DOHH2 (cell line): ENCODE data around the gene NOS1.

Experiments used
- H3F3A ChIP-seq: fragments of 200-600 bp; sonication (generic), shearing (Covaris generic); 2 replicates; pipeline ENCODE4 v1.6.0; 2016; ENCODE audit warnings: antibody characterized with exemption, mild to moderate bottlenecking; ENCODE audit not compliant: control insufficient read depth, insufficient read depth
- H3K27ac ChIP-seq: fragments of 200-600 bp; sonication (generic); 2 replicates; pipeline ENCODE4 v1.5.1; 2014; ENCODE audit warnings: low read depth, mild to moderate bottlenecking, low read length, moderate library complexity
- H3K27me3 ChIP-seq: fragments of 200-600 bp; sonication (generic); 2 replicates; pipeline ENCODE4 v1.6.1; 2014; ENCODE audit warnings: mild to moderate bottlenecking, low read length, mixed read lengths; ENCODE audit not compliant: control insufficient read depth
- H3K36me3 ChIP-seq: fragments of 200-600 bp; sonication (generic); 2 replicates; pipeline ENCODE4 v1.6.1; 2014; ENCODE audit warnings: mild to moderate bottlenecking, low read length, moderate library complexity, mixed read lengths; ENCODE audit not compliant: control insufficient read depth
- H3K4me1 ChIP-seq: fragments of 200-600 bp; sonication (generic); 2 replicates; pipeline ENCODE4 v1.6.1; 2014; ENCODE audit warnings: mild to moderate bottlenecking, low read length, mixed read lengths; ENCODE audit not compliant: control insufficient read depth
- H3K4me2 ChIP-seq: fragments of 200-600 bp; sonication (generic); 2 replicates; pipeline ENCODE4 v1.6.0; 2014; ENCODE audit warnings: mild to moderate bottlenecking, low read length, moderate library complexity
- H3K4me3 ChIP-seq: fragments of 200-600 bp; sonication (generic); 2 replicates; pipeline ENCODE4 v1.5.1; 2014; ENCODE audit warnings: mild to moderate bottlenecking, low read length, mixed read lengths
- H3K79me2 ChIP-seq: fragments of 200-600 bp; sonication (generic); 2 replicates; pipeline ENCODE4 v1.6.1; 2014; ENCODE audit warnings: mild to moderate bottlenecking, low read length, mixed read lengths; ENCODE audit not compliant: control insufficient read depth
- H3K9me2 ChIP-seq: fragments of 200-600 bp; sonication (generic); replicated peaks from 2 replicates; pipeline ENCODE4 v1.6.1; 2014; ENCODE audit warnings: mild to moderate bottlenecking, low read length, mixed read lengths; ENCODE audit not compliant: control insufficient read depth
- H3K9me3 ChIP-seq: fragments of 200-600 bp; sonication (generic); 2 replicates; pipeline ENCODE4 v1.6.1; 2014; ENCODE audit warnings: antibody characterized with exemption, low read length, mixed read lengths; ENCODE audit not compliant: control insufficient read depth, insufficient read depth
- H4K20me1 ChIP-seq: fragments of 200-600 bp; sonication (generic); 2 replicates; pipeline ENCODE4 v1.6.0; 2014; ENCODE audit warnings: low read depth, mild to moderate bottlenecking, antibody characterized with exemption, low read length, moderate library complexity; ENCODE audit not compliant: control insufficient read depth, insufficient read depth
- EZH2phosphoT487 ChIP-seq: fragments of 200-600 bp; sonication (generic); IDR thresholded peaks from 2 replicates; pipeline ENCODE4 v1.6.1; 2017; ENCODE audit warnings: borderline replicate concordance, mild to moderate bottlenecking, antibody characterized with exemption, low read length, moderate library complexity, mixed read lengths
- TF ChIP-seq, protein P1 (sequence below): fragments of 200-600 bp; sonication (generic); IDR thresholded peaks from one replicate; pipeline ENCODE4 v1.5.1; 2014; ENCODE audit warnings: antibody characterized with exemption, mild to moderate bottlenecking, low read depth, low read length; ENCODE audit not compliant: poor library complexity, severe bottlenecking

Gene NOS1

DNA sequence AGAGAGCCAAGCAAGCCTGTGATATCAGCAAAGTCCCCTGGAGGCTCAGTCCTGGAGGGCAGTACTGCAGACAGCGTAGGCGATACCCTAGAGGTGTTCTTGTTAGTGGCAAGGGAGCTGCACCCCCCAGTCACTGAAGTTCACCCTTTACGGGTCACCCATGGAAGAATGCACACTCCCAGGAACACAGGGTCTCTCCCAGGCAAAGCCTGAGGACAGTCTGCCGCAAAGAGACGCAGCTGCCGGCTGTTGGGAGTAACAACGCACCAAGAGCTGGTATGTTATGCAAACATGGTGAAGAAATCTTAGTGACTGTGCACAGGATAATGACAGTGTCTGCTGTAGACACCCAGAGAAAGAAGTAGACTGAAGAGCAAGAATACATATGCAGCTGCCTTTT is 43.5 kb upstream of the NOS1 start:
- Histone ChIP-seq H3K9me3 (no peaks in the 10 kb centered on the region), H3K4me2 (no peak overlapping the region), H3K27ac (no peak overlapping the region), H3K4me1 (no peaks in the 10 kb centered on the region), H4K20me1 (no peaks in the 10 kb centered on the region), H3F3A (no peaks in the 10 kb centered on the region), H3K27me3 (no peaks in the 10 kb centered on the region), H3K9me2 (no peaks in the 10 kb centered on the region), H3K4me3 (no peak overlapping the region), H3K79me2 (no peaks in the 10 kb centered on the region), H3K36me3 (no peaks in the 10 kb centered on the region)
- TF ChIP-seq EZH2phosphoT487 = no peak
- TF ChIP-seq, protein P1, sequence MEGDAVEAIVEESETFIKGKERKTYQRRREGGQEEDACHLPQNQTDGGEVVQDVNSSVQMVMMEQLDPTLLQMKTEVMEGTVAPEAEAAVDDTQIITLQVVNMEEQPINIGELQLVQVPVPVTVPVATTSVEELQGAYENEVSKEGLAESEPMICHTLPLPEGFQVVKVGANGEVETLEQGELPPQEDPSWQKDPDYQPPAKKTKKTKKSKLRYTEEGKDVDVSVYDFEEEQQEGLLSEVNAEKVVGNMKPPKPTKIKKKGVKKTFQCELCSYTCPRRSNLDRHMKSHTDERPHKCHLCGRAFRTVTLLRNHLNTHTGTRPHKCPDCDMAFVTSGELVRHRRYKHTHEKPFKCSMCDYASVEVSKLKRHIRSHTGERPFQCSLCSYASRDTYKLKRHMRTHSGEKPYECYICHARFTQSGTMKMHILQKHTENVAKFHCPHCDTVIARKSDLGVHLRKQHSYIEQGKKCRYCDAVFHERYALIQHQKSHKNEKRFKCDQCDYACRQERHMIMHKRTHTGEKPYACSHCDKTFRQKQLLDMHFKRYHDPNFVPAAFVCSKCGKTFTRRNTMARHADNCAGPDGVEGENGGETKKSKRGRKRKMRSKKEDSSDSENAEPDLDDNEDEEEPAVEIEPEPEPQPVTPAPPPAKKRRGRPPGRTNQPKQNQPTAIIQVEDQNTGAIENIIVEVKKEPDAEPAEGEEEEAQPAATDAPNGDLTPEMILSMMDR = no peak

DNA sequence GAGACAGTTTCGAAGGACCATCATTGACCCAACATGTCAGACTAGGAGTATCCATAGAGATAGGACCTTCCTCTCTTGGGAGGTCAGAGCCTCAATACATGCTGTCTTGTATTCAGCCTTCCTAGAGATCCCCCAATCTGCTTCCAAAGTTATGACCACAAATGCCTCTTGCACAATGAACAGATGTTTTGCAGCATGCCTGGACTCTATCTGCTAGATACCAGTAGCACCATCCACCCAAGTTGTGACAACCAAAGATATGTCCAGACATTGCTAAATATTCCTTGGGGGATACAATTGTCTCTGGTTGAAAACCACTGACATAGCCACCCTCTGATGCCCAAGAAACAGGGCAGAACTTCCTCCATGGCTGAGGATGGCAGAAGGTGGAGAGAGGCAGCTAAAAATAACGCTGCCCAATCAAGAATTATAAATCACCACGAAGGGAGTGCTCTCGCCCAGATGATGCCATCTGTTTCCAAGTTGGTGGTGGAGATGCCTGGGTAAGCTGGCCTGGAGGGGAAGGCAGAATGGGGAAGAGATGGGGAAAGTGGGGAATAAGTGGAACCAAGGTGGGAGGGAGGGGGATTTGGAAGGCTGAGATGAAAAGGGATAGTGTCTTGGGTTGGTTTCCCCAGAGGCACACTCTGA is 42.9 kb upstream of the NOS1 start:
- Histone ChIP-seq H3K36me3 (no peaks in the 10 kb centered on the region), H3K79me2 (no peaks in the 10 kb centered on the region), H3K4me3 (no peak overlapping the region), H3K4me2 (no peak overlapping the region), H3F3A (no peaks in the 10 kb centered on the region), H3K4me1 (no peaks in the 10 kb centered on the region), H4K20me1 (no peaks in the 10 kb centered on the region), H3K9me2 (no peaks in the 10 kb centered on the region), H3K27me3 (no peaks in the 10 kb centered on the region), H3K9me3 (no peaks in the 10 kb centered on the region), H3K27ac (no peak overlapping the region)
- TF ChIP-seq EZH2phosphoT487 = no peak
- TF ChIP-seq, protein P1 = no peak

DNA sequence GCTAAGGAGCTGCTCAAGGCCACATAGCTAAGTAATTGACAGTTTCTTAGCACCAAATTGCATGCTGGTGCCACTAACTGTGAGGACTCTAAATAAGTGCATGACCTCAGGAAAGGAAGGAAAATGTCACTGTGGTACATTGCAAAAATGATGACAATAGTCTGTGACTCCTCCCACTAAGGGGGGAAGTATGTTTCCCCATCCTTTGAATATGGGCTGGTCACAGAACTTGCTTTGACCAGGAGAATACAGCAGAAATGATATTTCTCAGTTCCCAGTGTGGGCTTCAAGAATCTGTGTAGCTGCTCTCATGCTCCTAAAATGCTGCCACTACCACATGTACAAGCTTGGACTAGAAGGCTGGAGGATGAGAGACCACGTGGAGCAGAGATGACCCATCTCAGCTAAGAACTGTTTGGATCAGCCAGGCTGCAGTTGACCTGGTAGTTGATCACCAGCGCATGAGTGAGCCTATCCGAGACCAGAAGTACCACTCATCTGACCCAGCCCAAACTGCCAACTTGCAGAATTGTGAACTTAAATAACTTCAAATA is 42.2 kb upstream of the NOS1 start:
- no peaks in the 10 kb centered on the region for H3K9me3 ChIP-seq
- H3K4me1 ChIP-seq = no peaks in the 10 kb centered on the region
- no peak overlapping the region for H3K4me2 ChIP-seq
- H3K27ac ChIP-seq = no peak overlapping the region
- no peak overlapping the region for H3K4me3 ChIP-seq
- H3K36me3 ChIP-seq = no peaks in the 10 kb centered on the region
- no peaks in the 10 kb centered on the region for H3K79me2 ChIP-seq
- H3K9me2 ChIP-seq = no peaks in the 10 kb centered on the region
- H3F3A ChIP-seq = no peaks in the 10 kb centered on the region
- H4K20me1 ChIP-seq = no peaks in the 10 kb centered on the region
- TF ChIP-seq EZH2phosphoT487 = no peak
- TF ChIP-seq, protein P1 = no peak
- no peaks in the 10 kb centered on the region for H3K27me3 ChIP-seq
